Measurements from ENCODE around the gene ATG7. TPM values are rescaled to one million over a fixed set of nuclear protein-coding genes. Genes with fewer than 3 reads are reported as not detected.
A peak's percentile ranks its signal among the peaks of the same experiment; 100 is the strongest.

ATG7 gene
- total RNA-seq, 3 donors from 2014 or later (not counting 1 experiment from before 2014, with no cell fraction given), result 55.3 to 72.9 (median 68.6) TPM

DNA sequence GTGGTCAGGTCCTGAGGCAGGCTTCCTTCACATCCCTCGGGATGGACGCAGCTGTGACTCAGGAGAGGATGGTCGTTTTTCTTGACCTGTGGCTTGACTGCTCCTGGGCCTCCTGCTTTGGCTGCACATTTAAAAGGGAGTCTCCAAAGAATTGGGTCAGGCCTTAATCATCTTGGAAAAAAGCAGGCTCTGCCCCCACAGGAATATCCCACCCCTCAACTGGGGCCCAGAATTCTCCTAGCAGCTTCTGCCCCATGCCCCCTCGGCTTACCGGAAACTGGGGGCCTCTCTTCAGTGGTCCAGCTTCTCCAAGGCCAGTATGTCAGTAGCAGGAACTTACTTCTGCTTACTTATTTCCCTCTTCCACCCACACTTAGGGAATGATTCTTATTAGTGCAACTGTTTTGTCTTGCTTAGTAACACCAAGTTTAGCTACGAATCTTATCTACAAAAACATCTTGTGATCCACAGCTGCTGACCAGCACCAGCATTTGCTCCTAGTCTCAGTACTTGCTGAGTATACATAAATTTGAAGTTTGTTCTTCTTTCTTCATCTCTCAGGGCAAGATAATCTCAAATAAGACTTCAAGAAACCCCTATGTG lies 35.7 kb downstream of the ATG7 start:
- Histone ChIP-seq H3K4me1 (ENCODE audit: control insufficient read depth, insufficient read depth, low read length) (peaks cover 15% of the 10 kb centered on the region), H3K36me3 (ENCODE audit: control insufficient read depth, insufficient read depth, low read length) (peaks cover 45% of the 10 kb centered on the region), H3K4me3 (ENCODE audit: low read length) (no peak overlapping the region), H3K9me3 (ENCODE audit: control insufficient read depth, insufficient read depth, low read length) (no peaks in the 10 kb centered on the region), H3K27me3 (ENCODE audit: control insufficient read depth, insufficient read depth, low read length) (no peaks in the 10 kb centered on the region), H3K27ac (ENCODE audit: low read length) (no peak overlapping the region)
- H3K27ac Mint-ChIP-seq, result peak overlapping the region; percentile 82 to 94
- H3K27me3 Mint-ChIP-seq (ENCODE audit: low read depth in 2 of 2), result no peaks in the 10 kb centered on the region
- intact Hi-C loops (cut with micrococcal nuclease), result no loop called here
- WGBS (ENCODE audit: insufficient coverage), result 67% methylated on average over 6 of the region's 6 CpGs
- peaks cover 23% of the 10 kb centered on the region for H3K36me3 Mint-ChIP-seq
- TF ChIP-seq, protein P1, sequence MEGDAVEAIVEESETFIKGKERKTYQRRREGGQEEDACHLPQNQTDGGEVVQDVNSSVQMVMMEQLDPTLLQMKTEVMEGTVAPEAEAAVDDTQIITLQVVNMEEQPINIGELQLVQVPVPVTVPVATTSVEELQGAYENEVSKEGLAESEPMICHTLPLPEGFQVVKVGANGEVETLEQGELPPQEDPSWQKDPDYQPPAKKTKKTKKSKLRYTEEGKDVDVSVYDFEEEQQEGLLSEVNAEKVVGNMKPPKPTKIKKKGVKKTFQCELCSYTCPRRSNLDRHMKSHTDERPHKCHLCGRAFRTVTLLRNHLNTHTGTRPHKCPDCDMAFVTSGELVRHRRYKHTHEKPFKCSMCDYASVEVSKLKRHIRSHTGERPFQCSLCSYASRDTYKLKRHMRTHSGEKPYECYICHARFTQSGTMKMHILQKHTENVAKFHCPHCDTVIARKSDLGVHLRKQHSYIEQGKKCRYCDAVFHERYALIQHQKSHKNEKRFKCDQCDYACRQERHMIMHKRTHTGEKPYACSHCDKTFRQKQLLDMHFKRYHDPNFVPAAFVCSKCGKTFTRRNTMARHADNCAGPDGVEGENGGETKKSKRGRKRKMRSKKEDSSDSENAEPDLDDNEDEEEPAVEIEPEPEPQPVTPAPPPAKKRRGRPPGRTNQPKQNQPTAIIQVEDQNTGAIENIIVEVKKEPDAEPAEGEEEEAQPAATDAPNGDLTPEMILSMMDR (IDR thresholded peaks at IDR 0.05), result no peak
- peaks cover 34 to 37% of the 10 kb centered on the region in 2 donors for H3K4me1 Mint-ChIP-seq
- DNase-seq (no peak), ATAC-seq (no peak)
- no peaks in the 10 kb centered on the region for H3K9me3 Mint-ChIP-seq
- H3K4me3 Mint-ChIP-seq, result no peak overlapping the region

DNA sequence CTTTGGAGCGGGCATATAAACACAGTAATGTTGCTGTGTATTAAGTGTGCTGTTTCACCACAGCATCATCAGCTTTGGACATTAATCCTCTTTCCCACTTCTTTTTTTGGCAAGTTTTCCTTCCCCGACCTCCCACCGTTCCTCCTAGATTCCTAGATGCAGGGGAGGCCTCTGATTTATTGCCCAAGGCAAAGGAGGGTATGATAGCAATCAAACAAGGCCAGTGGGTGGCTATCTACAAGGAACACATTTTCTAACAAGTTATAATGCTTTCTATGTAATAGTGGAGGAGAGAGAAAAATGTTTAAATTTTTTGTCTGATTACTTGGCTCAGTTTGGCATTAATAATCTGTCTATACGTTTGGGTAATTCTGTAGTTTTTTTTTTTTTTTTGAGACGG lies 38.1 kb downstream of the ATG7 start:
- H3K27me3 Mint-ChIP-seq (ENCODE audit: low read depth in 2 of 2), result no peaks in the 10 kb centered on the region
- Histone ChIP-seq H3K36me3 (ENCODE audit: control insufficient read depth, insufficient read depth, low read length) (peaks cover 67% of the 10 kb centered on the region), H3K27ac (ENCODE audit: low read length) (no peak overlapping the region), H3K4me3 (ENCODE audit: low read length) (no peak overlapping the region), H3K9me3 (ENCODE audit: control insufficient read depth, insufficient read depth, low read length) (no peaks in the 10 kb centered on the region), H3K27me3 (ENCODE audit: control insufficient read depth, insufficient read depth, low read length) (no peaks in the 10 kb centered on the region), H3K4me1 (ENCODE audit: control insufficient read depth, insufficient read depth, low read length) (peaks cover 15% of the 10 kb centered on the region)
- 82% methylated on average over 1 of the region's 5 CpGs for WGBS (ENCODE audit: insufficient coverage)
- DNase-seq, result no peak
- intact Hi-C loops (cut with micrococcal nuclease), result no loop called here
- ATAC-seq, result no peak
- peaks cover 31 to 34% of the 10 kb centered on the region in 2 donors for H3K4me1 Mint-ChIP-seq
- no peak overlapping the region for H3K4me3 Mint-ChIP-seq
- peaks cover 21% of the 10 kb centered on the region for H3K36me3 Mint-ChIP-seq
- H3K27ac Mint-ChIP-seq, result no peak overlapping the region
- no peaks in the 10 kb centered on the region for H3K9me3 Mint-ChIP-seq
- TF ChIP-seq, protein P1 (IDR thresholded peaks at IDR 0.05), result no peak

DNA sequence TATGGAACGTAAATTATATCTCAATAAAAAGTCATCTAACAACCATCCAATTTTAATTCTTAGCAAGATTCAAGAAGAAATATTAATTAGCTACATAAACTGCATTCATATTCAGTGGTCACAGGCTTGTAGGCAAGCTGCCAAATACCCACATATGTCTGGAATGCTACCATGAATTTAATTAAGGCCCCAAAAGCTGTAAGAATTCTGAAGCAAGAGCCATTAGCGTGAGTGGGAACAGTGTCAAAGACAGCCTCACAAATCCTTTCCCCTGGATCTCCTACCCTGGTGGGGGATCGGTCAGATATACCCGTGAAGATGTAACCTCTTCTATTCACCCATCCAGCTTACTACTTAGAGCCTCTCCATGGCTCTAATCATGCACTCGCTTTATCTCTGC lies 40.0 kb downstream of the ATG7 start:
- no peak for ATAC-seq
- no peak overlapping the region for H3K27ac Mint-ChIP-seq
- intact Hi-C loops (cut with micrococcal nuclease), result no loop called here

More for the DNA sequence above, 40.0 kb downstream of the ATG7 start:
- WGBS (ENCODE audit: insufficient coverage), result 96% methylated on average over 3 of the region's 5 CpGs
- no peak overlapping the region for H3K27ac ChIP-seq (ENCODE audit: low read length)
- no peaks in the 10 kb centered on the region for H3K27me3 Mint-ChIP-seq (ENCODE audit: low read depth in 2 of 2)
- no peaks in the 10 kb centered on the region for H3K27me3 ChIP-seq (ENCODE audit: control insufficient read depth, insufficient read depth, low read length)
- no peaks in the 10 kb centered on the region for H3K9me3 Mint-ChIP-seq
- H3K4me1 Mint-ChIP-seq, result peaks cover 12 to 15% of the 10 kb centered on the region in 2 donors
- H3K9me3 ChIP-seq (ENCODE audit: control insufficient read depth, insufficient read depth, low read length), result no peaks in the 10 kb centered on the region
- peaks cover 28% of the 10 kb centered on the region for H3K36me3 Mint-ChIP-seq
- H3K4me1 ChIP-seq (ENCODE audit: control insufficient read depth, insufficient read depth, low read length), result peaks cover 3% of the 10 kb centered on the region
- no peak overlapping the region for H3K4me3 ChIP-seq (ENCODE audit: low read length)
- TF ChIP-seq, protein P1 (IDR thresholded peaks at IDR 0.05), result no peak
- no peak for DNase-seq
- peaks cover 78% of the 10 kb centered on the region for H3K36me3 ChIP-seq (ENCODE audit: control insufficient read depth, insufficient read depth, low read length)
- H3K4me3 Mint-ChIP-seq, result no peak overlapping the region

All from natural killer cell (primary cell).